NB4 (cell line): ENCODE results near the gene RMC1.

Experiments
- POLR2A ChIP-seq: IDR thresholded peaks from 2 replicates; pipeline ENCODE4 v1.6.1; 2011; ENCODE audit warnings: mild to moderate bottlenecking; ENCODE audit not compliant: insufficient read length; ENCODE audit errors: extremely low read depth
- TF ChIP-seq, protein P1 (sequence below): IDR thresholded peaks from one replicate; pipeline ENCODE4 v1.5.1; 2012; ENCODE audit warnings: low read depth, low read length
- TF ChIP-seq, protein P2 (sequence below): IDR thresholded peaks from 2 replicates; pipeline ENCODE4 v1.6.1; 2011; ENCODE audit warnings: low read depth, low read length

DNA sequence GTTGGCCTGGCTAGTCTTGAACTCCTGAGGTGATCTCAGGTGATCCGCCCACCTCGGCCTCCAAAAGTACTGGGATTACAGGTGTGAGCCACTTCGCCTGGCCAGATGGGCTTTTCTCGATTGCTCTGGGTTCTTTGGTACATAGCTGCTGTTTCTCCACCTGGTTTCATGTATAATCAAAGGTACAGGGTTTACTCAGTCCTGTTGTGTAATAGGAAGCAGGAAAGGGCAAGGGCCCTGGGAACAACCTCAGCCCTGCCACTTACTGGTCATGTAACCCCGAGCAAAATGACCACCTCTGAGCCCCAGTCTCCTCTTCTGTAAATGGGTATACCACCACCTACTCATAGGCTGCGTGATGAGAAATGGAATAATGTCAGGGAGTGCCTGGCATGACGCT lies 34.0 kb downstream of the RMC1 start:
- TF ChIP-seq, protein P1, sequence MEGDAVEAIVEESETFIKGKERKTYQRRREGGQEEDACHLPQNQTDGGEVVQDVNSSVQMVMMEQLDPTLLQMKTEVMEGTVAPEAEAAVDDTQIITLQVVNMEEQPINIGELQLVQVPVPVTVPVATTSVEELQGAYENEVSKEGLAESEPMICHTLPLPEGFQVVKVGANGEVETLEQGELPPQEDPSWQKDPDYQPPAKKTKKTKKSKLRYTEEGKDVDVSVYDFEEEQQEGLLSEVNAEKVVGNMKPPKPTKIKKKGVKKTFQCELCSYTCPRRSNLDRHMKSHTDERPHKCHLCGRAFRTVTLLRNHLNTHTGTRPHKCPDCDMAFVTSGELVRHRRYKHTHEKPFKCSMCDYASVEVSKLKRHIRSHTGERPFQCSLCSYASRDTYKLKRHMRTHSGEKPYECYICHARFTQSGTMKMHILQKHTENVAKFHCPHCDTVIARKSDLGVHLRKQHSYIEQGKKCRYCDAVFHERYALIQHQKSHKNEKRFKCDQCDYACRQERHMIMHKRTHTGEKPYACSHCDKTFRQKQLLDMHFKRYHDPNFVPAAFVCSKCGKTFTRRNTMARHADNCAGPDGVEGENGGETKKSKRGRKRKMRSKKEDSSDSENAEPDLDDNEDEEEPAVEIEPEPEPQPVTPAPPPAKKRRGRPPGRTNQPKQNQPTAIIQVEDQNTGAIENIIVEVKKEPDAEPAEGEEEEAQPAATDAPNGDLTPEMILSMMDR: no peak
- TF ChIP-seq, protein P2, sequence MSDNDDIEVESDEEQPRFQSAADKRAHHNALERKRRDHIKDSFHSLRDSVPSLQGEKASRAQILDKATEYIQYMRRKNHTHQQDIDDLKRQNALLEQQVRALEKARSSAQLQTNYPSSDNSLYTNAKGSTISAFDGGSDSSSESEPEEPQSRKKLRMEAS: no peak
- no peak for TF ChIP-seq POLR2A
